Muscle layer of duodenum (tissue), 2 donors: ENCODE measurements around the gene CATSPERE.
"Not testable (repeated sequence)": the region's sequence is repeated elsewhere in the genome, so short reads cannot be mapped to it uniquely, and the experiment has no call there.

Source experiments
- H3K27ac ChIP-seq: one replicate; pipeline ENCODE4 v1.7.0; 2013; ENCODE audit warnings: mild to moderate bottlenecking, low read length
- H3K27me3 ChIP-seq: one replicate; pipeline ENCODE4 v1.7.0; 2013; ENCODE audit warnings: low read depth, mild to moderate bottlenecking, control low read depth, low read length
- H3K36me3 ChIP-seq, 2 donors: one replicate each; pipeline ENCODE4 v1.7.0; 2013; ENCODE audit warnings: low read length in 2 of 2, control low read depth in 1 of 2, mild to moderate bottlenecking in 1 of 2; ENCODE audit not compliant: insufficient read depth in 2 of 2, control insufficient read depth in 1 of 2
- H3K4me1 ChIP-seq, 2 donors: one replicate each; pipeline ENCODE4 v1.7.0; 2013; ENCODE audit warnings: low read length in 2 of 2, mild to moderate bottlenecking in 2 of 2, control low read depth in 1 of 2, moderate library complexity in 1 of 2; ENCODE audit not compliant: insufficient read depth in 2 of 2, control insufficient read depth in 1 of 2
- H3K4me3 ChIP-seq, 2 donors: one replicate each; pipeline ENCODE4 v1.7.0; 2013; ENCODE audit warnings: low read length in 2 of 2, low read depth in 1 of 2, mild to moderate bottlenecking in 1 of 2
- H3K9me3 ChIP-seq, 2 donors: one replicate each; pipeline ENCODE4 v1.7.0; 2013; ENCODE audit warnings: low read length in 2 of 2, control low read depth in 1 of 2, mild to moderate bottlenecking in 1 of 2; ENCODE audit not compliant: control insufficient read depth in 1 of 2
- donor health status: healthy.

The CATSPERE gene

DNA sequence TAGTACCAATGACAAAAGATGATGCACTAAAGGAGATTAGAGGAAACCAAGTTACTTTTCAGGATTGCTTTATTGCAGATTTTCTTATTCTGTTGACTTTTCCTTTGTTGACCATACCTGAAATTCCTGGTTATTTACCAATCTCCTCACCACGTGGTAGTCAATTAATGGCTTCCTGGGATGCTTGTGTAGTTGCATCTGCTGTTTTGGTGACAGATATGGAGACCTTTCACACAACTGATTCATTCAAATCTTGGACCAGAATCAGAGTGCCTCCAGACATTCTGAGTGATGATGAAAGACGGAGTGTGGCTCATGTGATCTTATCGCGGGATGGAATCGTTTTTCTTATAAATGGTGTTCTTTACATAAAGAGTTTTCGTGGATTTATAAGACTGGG lies 91.3 kb downstream of the CATSPERE start:
- no peak overlapping the region for H3K27ac ChIP-seq
- no peak overlapping the region for H3K4me3 ChIP-seq
- H3K4me1 ChIP-seq, result no peaks in the 10 kb centered on the region
- H3K36me3 ChIP-seq, result no peaks in the 10 kb centered on the region
- peaks cover 0 to 11% of the 10 kb centered on the region in 2 donors for H3K9me3 ChIP-seq
- no peaks in the 10 kb centered on the region for H3K27me3 ChIP-seq

DNA sequence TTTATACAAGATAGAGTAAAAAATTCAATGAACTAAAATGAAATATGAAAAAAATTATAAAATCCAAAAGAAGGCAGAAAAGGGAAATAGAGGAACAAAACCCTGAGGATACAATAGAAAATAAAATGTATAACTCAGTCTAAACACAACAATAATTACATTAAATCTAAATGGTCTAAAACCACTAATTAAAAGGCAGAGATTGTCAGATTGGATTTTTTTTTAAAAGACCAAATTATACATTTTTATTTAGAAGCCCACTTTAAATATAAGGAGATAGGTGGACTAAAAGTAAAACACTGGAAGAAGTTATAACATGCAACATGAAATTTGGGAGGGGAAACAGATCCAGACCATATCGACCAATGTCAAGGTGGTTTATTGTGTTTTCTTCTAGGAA lies 95.2 kb downstream of the CATSPERE start:
- H3K4me3 ChIP-seq, result no peak overlapping the region
- peaks cover 0 to 16% of the 10 kb centered on the region in 2 donors for H3K9me3 ChIP-seq
- H3K4me1 ChIP-seq, result no peaks in the 10 kb centered on the region
- H3K27me3 ChIP-seq, result no peaks in the 10 kb centered on the region
- H3K36me3 ChIP-seq, result no peaks in the 10 kb centered on the region
- H3K27ac ChIP-seq, result no peak overlapping the region

DNA sequence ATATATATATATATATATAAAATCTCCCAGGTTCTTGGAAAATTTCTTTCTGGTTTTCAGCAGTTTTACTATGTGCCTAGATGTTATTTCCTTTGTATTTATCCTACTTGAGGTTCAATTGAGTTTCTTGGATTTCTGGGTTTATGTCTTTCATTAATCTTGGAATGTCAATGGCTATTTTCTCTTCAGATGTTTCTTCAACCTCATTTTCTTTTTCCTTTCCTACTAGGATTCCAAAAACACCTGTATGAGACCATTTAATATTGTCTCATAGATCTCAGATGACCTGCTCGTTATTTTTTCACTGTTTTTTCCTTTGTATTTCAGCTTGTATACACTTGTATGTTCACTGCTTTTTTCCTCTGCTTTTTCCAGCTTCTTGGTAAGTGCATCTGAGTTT lies 96.5 kb downstream of the CATSPERE start:
- H3K36me3 ChIP-seq, result no peaks in the 10 kb centered on the region
- H3K9me3 ChIP-seq, result peaks cover 0 to 18% of the 10 kb centered on the region in 2 donors
- H3K27me3 ChIP-seq, result no peaks in the 10 kb centered on the region
- no peak overlapping the region for H3K4me3 ChIP-seq
- H3K27ac ChIP-seq, result no peak overlapping the region
- no peaks in the 10 kb centered on the region for H3K4me1 ChIP-seq

DNA sequence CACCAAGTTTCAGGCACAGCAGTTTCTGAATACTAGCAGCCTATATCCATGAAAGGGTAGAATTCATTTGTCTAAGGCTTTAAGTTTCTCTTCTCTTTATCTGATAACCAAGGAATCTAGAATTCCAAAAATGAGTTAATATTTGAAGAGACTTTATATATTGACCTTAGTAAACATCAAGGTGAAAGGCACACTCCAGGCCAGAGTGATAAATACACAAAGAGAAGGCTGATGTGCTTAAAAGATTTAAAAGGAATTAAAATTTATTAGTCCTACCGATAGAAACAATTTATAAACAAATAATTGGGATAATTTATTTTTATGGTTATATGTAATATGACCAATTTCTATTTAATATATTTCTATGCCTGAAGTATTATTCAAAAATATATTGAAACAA lies 98.5 kb downstream of the CATSPERE start:
- peaks cover 0 to 17% of the 10 kb centered on the region in 2 donors for H3K9me3 ChIP-seq
- H3K4me1 ChIP-seq, result no peaks in the 10 kb centered on the region
- no peaks in the 10 kb centered on the region for H3K36me3 ChIP-seq
- no peaks in the 10 kb centered on the region for H3K27me3 ChIP-seq
- no peak overlapping the region for H3K27ac ChIP-seq
- H3K4me3 ChIP-seq, result no peak overlapping the region

DNA sequence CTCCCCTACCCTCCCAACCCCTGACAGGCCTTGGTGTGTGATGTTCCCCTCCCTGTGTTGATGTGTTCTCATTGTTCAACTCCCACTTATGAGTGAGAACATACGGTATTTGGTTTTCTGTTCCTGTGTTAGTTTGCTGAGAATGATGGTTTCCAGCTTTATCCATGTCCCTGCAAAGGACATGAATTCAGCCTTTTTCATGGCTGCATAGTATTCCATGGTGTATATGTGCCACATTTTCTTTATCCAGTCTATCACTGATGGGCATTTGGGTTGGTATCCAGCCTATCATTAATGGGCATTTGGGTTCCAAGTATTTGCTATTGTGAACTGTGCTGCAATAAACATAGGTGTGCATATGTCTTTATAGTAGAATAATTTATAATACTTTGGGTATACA lies 101.8 kb downstream of the CATSPERE start:
- H3K27me3 ChIP-seq, H3K36me3 ChIP-seq, H3K4me1 ChIP-seq, H3K27ac ChIP-seq, H3K9me3 ChIP-seq, H3K4me3 ChIP-seq: not testable (repeated sequence)

DNA sequence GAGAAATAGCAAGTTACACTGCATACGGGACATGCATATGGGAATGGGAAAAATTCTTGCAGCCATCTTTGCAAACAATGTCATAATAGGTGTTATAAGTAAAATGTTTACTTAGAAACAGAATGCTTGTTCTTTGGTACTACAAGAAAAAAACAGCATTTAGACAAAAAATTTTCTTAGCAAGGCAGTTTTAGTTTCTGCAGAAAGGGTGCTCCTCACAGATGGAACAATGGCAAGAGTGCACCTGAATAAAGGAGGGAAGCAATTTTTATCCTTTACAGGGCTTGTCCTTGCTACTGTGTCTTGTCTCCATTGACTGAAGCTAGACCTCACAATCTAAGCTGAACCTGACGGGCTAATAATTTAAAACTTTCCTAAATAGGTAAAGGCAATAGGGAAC lies 112.7 kb downstream of the CATSPERE start:
- Histone ChIP-seq H3K27me3 (no peaks in the 10 kb centered on the region), H3K4me3 (peak overlapping the region in 1 of 2 donors; percentile 1), H3K9me3 (peaks cover 16 to 35% of the 10 kb centered on the region in 2 donors)

DNA sequence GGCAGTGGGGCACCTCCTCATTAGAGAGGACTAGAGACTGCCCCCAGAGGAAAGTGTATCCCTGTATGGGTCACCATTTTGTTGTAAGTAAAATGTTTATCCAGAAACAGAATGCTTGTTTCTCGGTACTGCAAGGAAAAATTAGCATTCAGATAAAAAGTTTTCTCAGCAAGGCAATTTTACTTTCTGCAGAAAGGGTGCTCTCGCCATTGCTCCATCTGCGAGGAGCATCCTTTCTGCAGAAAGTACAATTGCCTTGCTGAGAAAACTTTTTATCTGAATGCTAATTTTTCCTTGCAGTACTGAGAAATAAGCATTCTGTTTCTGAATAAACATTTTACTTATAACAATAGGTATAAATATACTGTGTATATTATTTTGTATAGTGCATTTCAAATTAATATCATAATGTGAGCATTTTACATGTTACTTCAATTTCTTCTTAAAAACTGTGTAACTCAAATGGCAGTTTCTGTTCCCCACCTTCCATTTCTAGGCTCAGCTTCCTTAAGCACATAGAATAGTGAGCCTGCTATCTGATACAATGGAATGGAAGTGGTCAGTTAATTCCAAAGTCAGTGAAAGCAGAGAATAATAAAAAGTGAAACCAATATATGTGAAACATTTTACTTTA lies 115.3 kb downstream of the CATSPERE start:
- peaks cover 16 to 35% of the 10 kb centered on the region in 2 donors for H3K9me3 ChIP-seq
- H3K27ac ChIP-seq, result no peak overlapping the region
- no peaks in the 10 kb centered on the region for H3K27me3 ChIP-seq
- no peak overlapping the region for H3K4me3 ChIP-seq
- H3K4me1 ChIP-seq, result no peaks in the 10 kb centered on the region
- H3K36me3 ChIP-seq, result peaks cover 0 to 7% of the 10 kb centered on the region in 2 donors

More for the DNA sequence above, 112.7 kb downstream of the CATSPERE start:
- Histone ChIP-seq H3K36me3 (peaks cover 0 to 7% of the 10 kb centered on the region in 2 donors), H3K4me1 (no peaks in the 10 kb centered on the region), H3K27ac (no peak overlapping the region)

DNA sequence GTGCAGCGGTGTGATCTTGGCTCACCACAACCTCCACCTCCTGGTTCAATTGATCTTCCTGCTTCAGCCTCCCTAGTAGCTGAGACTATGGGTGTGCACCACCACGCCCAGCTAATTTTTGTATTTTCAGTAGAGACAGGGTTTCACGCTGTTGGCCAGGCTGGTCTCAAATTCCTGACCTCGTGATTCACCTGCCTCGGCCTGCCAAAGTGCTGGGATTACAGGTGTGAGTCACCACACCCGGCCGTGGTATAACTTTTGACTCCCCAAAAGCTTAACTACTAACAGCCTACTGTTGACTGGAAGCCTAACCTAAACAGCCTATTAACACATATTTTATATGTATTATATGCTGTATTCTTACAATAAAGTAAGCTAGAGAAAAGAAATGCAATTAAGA lies 117.1 kb downstream of the CATSPERE start:
- not testable (repeated sequence) for H3K27ac ChIP-seq, H3K27me3 ChIP-seq, H3K36me3 ChIP-seq, H3K4me1 ChIP-seq, H3K4me3 ChIP-seq
- H3K9me3 ChIP-seq, result peaks cover 16 to 30% of the 10 kb centered on the region in 2 donors

DNA sequence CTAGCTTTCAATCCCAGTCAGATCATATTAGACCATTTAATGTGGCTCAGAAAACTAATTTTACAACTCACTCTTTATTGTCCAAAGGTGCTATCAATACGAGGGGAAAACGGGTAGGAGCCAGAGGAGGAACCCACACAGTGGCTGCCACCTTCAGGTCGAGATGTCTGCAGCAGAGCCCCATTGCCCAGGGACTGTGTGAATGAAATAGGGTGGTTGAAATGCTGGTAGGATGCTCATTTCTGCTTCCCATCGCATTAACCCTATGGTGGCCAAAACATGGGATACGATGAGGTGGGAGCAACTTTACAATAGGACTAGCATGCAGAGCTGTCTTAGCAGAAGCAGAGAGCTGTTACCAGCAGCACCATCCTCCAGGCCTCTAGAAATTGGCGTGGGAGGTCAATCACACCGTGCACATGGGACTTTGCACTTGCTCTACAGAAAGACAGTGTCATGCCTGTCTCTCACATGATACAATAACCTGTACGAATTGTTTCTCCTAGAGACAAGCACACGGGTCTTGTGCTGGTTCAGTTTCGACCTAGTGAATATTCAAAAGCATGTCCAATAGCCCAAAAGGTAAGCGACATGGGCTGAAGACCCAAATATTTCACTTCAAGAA lies 122.4 kb downstream of the CATSPERE start:
- Histone ChIP-seq H3K36me3 (no peaks in the 10 kb centered on the region), H3K27me3 (no peaks in the 10 kb centered on the region), H3K9me3 (no peaks in the 10 kb centered on the region), H3K4me1 (no peaks in the 10 kb centered on the region), H3K4me3 (no peak overlapping the region), H3K27ac (no peak overlapping the region)

DNA sequence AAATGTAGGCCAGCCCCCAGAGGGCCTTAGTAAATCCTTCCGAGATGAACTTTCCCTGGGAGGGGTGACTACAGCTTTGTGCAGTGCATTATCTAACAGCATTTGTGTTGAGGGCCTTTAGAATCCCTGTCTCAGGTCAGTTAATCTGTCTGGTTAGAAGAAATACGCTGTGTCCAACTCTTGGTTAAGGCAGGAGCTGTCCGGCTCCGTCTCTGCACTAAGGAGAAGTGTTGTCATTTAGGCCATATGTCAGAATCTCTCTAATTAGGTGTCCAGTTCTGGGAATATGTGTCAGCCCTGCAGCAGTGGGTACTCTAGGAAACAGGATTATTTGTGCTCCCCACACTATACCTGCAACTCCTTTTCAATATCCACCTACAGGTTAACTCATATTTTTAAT lies 124.8 kb downstream of the CATSPERE start:
- H3K9me3 ChIP-seq, result peaks cover 2 to 7% of the 10 kb centered on the region in 2 donors
- H3K4me3 ChIP-seq, result no peak overlapping the region
- H3K36me3 ChIP-seq, result no peaks in the 10 kb centered on the region
- no peak overlapping the region for H3K27ac ChIP-seq
- H3K4me1 ChIP-seq, result no peaks in the 10 kb centered on the region
- H3K27me3 ChIP-seq, result no peaks in the 10 kb centered on the region

DNA sequence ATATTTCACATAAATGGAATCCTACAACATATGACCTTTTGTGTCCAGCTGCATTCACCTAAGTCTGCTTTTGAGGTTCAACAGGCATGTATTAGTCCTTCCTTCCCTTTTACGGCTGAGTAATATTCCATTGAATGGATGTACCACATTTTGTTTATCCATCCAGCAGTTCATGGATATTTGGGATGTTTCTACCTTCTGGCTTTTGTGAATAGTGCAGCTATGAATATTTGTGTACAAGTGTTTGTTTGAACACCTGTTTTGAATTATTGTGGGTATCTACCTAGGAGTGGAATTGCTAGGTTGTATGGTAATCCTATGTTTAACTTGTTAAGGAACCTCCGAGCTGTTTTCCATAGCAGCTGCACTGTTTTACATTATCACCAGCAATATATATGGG lies 129.6 kb downstream of the CATSPERE start:
- H3K4me1 ChIP-seq, result no peaks in the 10 kb centered on the region
- H3K27ac ChIP-seq, result no peak overlapping the region
- peaks cover 3 to 9% of the 10 kb centered on the region in 2 donors for H3K9me3 ChIP-seq
- no peak overlapping the region for H3K4me3 ChIP-seq
- H3K36me3 ChIP-seq, result no peaks in the 10 kb centered on the region
- no peaks in the 10 kb centered on the region for H3K27me3 ChIP-seq

DNA sequence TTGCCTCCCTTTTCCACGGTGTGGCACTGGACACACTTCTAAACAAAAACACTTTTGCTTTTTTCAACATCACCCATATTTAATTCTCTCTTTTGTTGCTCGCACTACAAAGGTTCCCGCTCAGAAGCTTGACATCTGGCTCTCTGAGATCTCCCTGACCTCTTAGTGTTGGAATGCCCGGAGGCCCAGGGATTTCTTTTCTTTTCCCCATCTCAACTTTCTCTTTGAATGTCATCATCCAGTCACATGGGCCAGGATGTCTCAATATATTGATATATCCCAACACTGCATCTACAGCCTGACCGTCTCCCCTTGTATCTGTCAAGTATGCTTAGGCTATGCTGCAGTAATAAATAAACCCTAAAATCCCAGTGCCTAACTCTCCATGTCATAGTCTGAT lies 137.5 kb downstream of the CATSPERE start:
- Histone ChIP-seq H3K4me3 (no peak overlapping the region), H3K27ac (no peak overlapping the region), H3K27me3 (no peaks in the 10 kb centered on the region), H3K36me3 (no peaks in the 10 kb centered on the region), H3K4me1 (no peaks in the 10 kb centered on the region), H3K9me3 (no peaks in the 10 kb centered on the region)
